WTC11 (cell line): ENCODE data around the gene PEAK3. TPM values are rescaled to one million over a fixed set of nuclear protein-coding genes. Genes with fewer than 3 reads are reported as not detected.

Source experiments
- ATAC-seq: fragments of 200-7000 bp; cut with Tn5 transposase; 2 replicates; pipeline ENCODE4 v1.10.0; 2021; ENCODE audit warnings: mild to moderate bottlenecking, moderate library complexity
- CTCF ChIA-PET: fragments of 300-600 bp; sonication (Branson Sonifier 250); formaldehyde crosslinking; loops from one replicate; lab custom pipeline; 2021; ENCODE audit warnings: antibody characterized with exemption; lab: Charles Lee
- POLR2A ChIA-PET: fragments of 350-600 bp; sonication (Branson Sonifier 250); formaldehyde crosslinking; loops from one replicate; lab custom pipeline; 2021; ENCODE audit warnings: antibody characterized with exemption; lab: Charles Lee
- DNase-seq: peaks from one replicate; pipeline ENCODE4 v3.0.0; 2021; ENCODE audit warnings: low spot score
- H3K27ac Mint-ChIP-seq: 2 replicates; pipeline ENCODE4 v1.8.0; 2021; ENCODE audit warnings: mixed read lengths
- H3K27me3 Mint-ChIP-seq: 2 replicates; pipeline ENCODE4 v1.8.0; 2021; ENCODE audit warnings: low read depth, mild to moderate bottlenecking, moderate library complexity, mixed read lengths
- H3K36me3 Mint-ChIP-seq: 2 replicates; pipeline ENCODE4 v1.8.0; 2021; ENCODE audit warnings: mixed read lengths
- H3K4me1 Mint-ChIP-seq: 2 replicates; pipeline ENCODE4 v1.8.0; 2022; ENCODE audit warnings: mixed read lengths
- H3K4me3 Mint-ChIP-seq: 2 replicates; pipeline ENCODE4 v1.8.0; 2021; ENCODE audit warnings: mild to moderate bottlenecking, moderate library complexity, mixed read lengths
- H3K9me3 Mint-ChIP-seq: 2 replicates; pipeline ENCODE4 v1.8.0; 2021; ENCODE audit warnings: mixed read lengths
- ATF2 ChIP-seq: sonication (generic); formaldehyde crosslinking; IDR thresholded peaks from 2 replicates; pipeline ENCODE4 v1.8.1; 2022; ENCODE audit warnings: low read depth, missing genetic modification reagents, borderline replicate concordance
- CREM ChIP-seq: sonication (generic); formaldehyde crosslinking; IDR thresholded peaks from 2 replicates; pipeline ENCODE4 v1.8.1; 2022; ENCODE audit warnings: mild to moderate bottlenecking, missing genetic modification reagents, moderate library complexity
- FOXP4 ChIP-seq: sonication (generic); formaldehyde crosslinking; IDR thresholded peaks from 2 replicates; pipeline ENCODE4 v1.8.0; 2022; ENCODE audit warnings: mild to moderate bottlenecking, missing genetic modification reagents
- GRHL2 ChIP-seq: fragments of 250-450 bp; sonication (Bioruptor Pico); IDR thresholded peaks from 2 replicates; pipeline ENCODE4 v1.8.0; 2022; ENCODE audit warnings: mild to moderate bottlenecking, moderate library complexity; ENCODE audit not compliant: insufficient replicate concordance, severe bottlenecking
- MYBL2 ChIP-seq: sonication (generic); formaldehyde crosslinking; IDR thresholded peaks from 2 replicates; pipeline ENCODE4 v1.8.1; 2023; ENCODE audit warnings: mild to moderate bottlenecking, moderate library complexity, missing genetic modification reagents
- NFE2L1 ChIP-seq: sonication (generic); formaldehyde crosslinking; IDR thresholded peaks from 2 replicates; pipeline ENCODE4 v1.8.1; 2023; ENCODE audit warnings: missing genetic modification reagents
- RORB ChIP-seq: fragments of 250-450 bp; sonication (Bioruptor Pico); IDR thresholded peaks from 2 replicates; pipeline ENCODE4 v1.9.0; 2021; ENCODE audit warnings: mild to moderate bottlenecking
- STAT6 ChIP-seq: sonication (generic); formaldehyde crosslinking; conservative IDR thresholded peaks from 2 replicates; pipeline ENCODE4 v1.8.1; 2023; ENCODE audit warnings: mild to moderate bottlenecking, low read depth, missing genetic modification reagents, moderate library complexity
- TCF7 ChIP-seq: sonication (generic); formaldehyde crosslinking; IDR thresholded peaks from 2 replicates; pipeline ENCODE4 v1.8.0; 2022; ENCODE audit warnings: mild to moderate bottlenecking, low read depth, missing genetic modification reagents, moderate library complexity
- ZNF512 ChIP-seq: sonication (generic); formaldehyde crosslinking; IDR thresholded peaks from 2 replicates; pipeline ENCODE4 v1.8.1; 2022; ENCODE audit warnings: missing genetic modification reagents, borderline replicate concordance
- ZNF532 ChIP-seq: fragments of 250-450 bp; sonication (Bioruptor Pico); IDR thresholded peaks from 2 replicates; pipeline ENCODE4 v1.9.0; 2021; ENCODE audit warnings: mild to moderate bottlenecking, borderline replicate concordance
- ZNF671 ChIP-seq: fragments of 250-450 bp; sonication (Bioruptor Pico); IDR thresholded peaks from 2 replicates; pipeline ENCODE4 v1.8.0; 2021; ENCODE audit warnings: mild to moderate bottlenecking
- total RNA-seq: library from RNA; stranded (reverse); gene quantifications from 3 replicates; pipeline ENCODE4 v1.2.3, GENCODE V29; 2021

PEAK3 gene
- total RNA-seq, 1 experiment from 2014 or later, result not detected

GRCh38 chr19:2247433-2248101 lies 34.4 kb downstream of the PEAK3 start:
- Mint-ChIP-seq H3K27me3 (peaks cover 19% of the 10 kb centered on the region), H3K27ac (no peak overlapping the region), H3K36me3 (peaks cover 15% of the 10 kb centered on the region), H3K4me1 (no peaks in the 10 kb centered on the region), H3K9me3 (no peaks in the 10 kb centered on the region), H3K4me3 (no peak overlapping the region)
- ChIA-PET CTCF (interaction anchor here (0.6 kb wide), 1 partner anchor 302 kb away, joined by 3 read pairs; no protein-coding TSS in a partner anchor), POLR2A (no interaction called here)
- ATAC-seq (no peak), DNase-seq (no peak)
- TF ChIP-seq NFE2L1 (CRISPR knock-in tag) (no peak), ZNF512 (CRISPR knock-in tag) (no peak), GRHL2 (CRISPR knock-in tag) (no peak), ZNF532 (CRISPR knock-in tag) (no peak), CREM (CRISPR knock-in tag) (no peak), MYBL2 (CRISPR knock-in tag) (no peak), TCF7 (CRISPR knock-in tag) (no peak), FOXP4 (CRISPR knock-in tag) (no peak), STAT6 (CRISPR knock-in tag) (no peak), ZNF671 (CRISPR knock-in tag) (no peak), RORB (CRISPR knock-in tag) (no peak), ATF2 (CRISPR knock-in tag) (no peak)
